Endothelial cell of hepatic sinusoid (primary cell): ENCODE results near the gene SLC49A3.
"Not testable (repeated sequence)": the region's sequence is repeated elsewhere in the genome, so short reads cannot be mapped to it uniquely, and the experiment has no call there.

ENCODE experiments used
- in situ Hi-C: cut with HindIII; loops from 2 replicates; pipeline ENCODE4 v1.10.0; 2017; ENCODE audit warnings: low sequenced_read_pairs

Gene SLC49A3

GRCh38 chr4:668219-668618, 20.7 kb downstream of the SLC49A3 start:
- in situ Hi-C loops: not testable (repeated sequence)

GRCh38 chr4:667545-667925, 21.4 kb downstream of the SLC49A3 start:
- in situ Hi-C loops: no loop called here

GRCh38 chr4:666822-667544, 22.0 kb downstream of the SLC49A3 start:
- in situ Hi-C loops: no loop called here

- in situ Hi-C loops: no loop called here
Observed at GRCh38 chr4:666436-666810, 22.5 kb downstream of the SLC49A3 start.

GRCh38 chr4:665751-666435, 23.1 kb downstream of the SLC49A3 start:
- in situ Hi-C loops: no loop called here

- in situ Hi-C loops: no loop called here
Observed at GRCh38 chr4:665381-665750, 23.6 kb downstream of the SLC49A3 start.

- in situ Hi-C loops: no loop called here
Observed at GRCh38 chr4:664713-665231, 24.2 kb downstream of the SLC49A3 start.

GRCh38 chr4:663438-664428, 25.2 kb downstream of the SLC49A3 start:
- in situ Hi-C loops: no loop called here

- in situ Hi-C loops: no loop called here
Observed at GRCh38 chr4:663046-663437, 25.9 kb downstream of the SLC49A3 start.

- in situ Hi-C loops: no loop called here
Observed at GRCh38 chr4:661881-662761, 26.8 kb downstream of the SLC49A3 start.

- in situ Hi-C loops: no loop called here
Observed at GRCh38 chr4:661231-661630, 27.7 kb downstream of the SLC49A3 start.

GRCh38 chr4:660401-660800, 28.6 kb downstream of the SLC49A3 start:
- in situ Hi-C loops: no loop called here

- in situ Hi-C loops: no loop called here
Observed at GRCh38 chr4:659851-660250, 29.1 kb downstream of the SLC49A3 start.

- in situ Hi-C loops: no loop called here
Observed at GRCh38 chr4:658681-659667, 30.0 kb downstream of the SLC49A3 start.

GRCh38 chr4:657834-658667, 30.9 kb downstream of the SLC49A3 start:
- in situ Hi-C loops: no loop called here

- in situ Hi-C loops: no loop called here
Observed at GRCh38 chr4:657338-657833, 31.6 kb downstream of the SLC49A3 start.

- in situ Hi-C loops: no loop called here
Observed at GRCh38 chr4:656436-657337, 32.3 kb downstream of the SLC49A3 start.
